BLaER1 (cell line): ENCODE results near the gene DNAJA3.

Experiments
- H3K27ac ChIP-seq: shearing (Covaris generic); formaldehyde crosslinking; 2 replicates; pipeline ENCODE4 v1.8.1; 2022
- H3K27me3 ChIP-seq: shearing (Covaris generic); formaldehyde crosslinking; 2 replicates; pipeline ENCODE4 v1.8.1; 2022
- H3K36me3 ChIP-seq: shearing (Covaris generic); formaldehyde crosslinking; 2 replicates; pipeline ENCODE4 v1.8.1; 2022
- H3K4me1 ChIP-seq: shearing (Covaris generic); formaldehyde crosslinking; 2 replicates; pipeline ENCODE4 v1.8.1; 2022
- H3K4me2 ChIP-seq: shearing (Covaris generic); formaldehyde crosslinking; 2 replicates; pipeline ENCODE4 v1.8.1; 2022
- H3K4me3 ChIP-seq: shearing (Covaris generic); formaldehyde crosslinking; 2 replicates; pipeline ENCODE4 v1.8.1; 2022
- H3K9ac ChIP-seq: shearing (Covaris generic); formaldehyde crosslinking; 2 replicates; pipeline ENCODE4 v1.8.1; 2022
- H3K9me3 ChIP-seq: shearing (Covaris generic); formaldehyde crosslinking; 2 replicates; pipeline ENCODE4 v1.8.1; 2022
- H4K20me1 ChIP-seq: shearing (Covaris generic); formaldehyde crosslinking; 2 replicates; pipeline ENCODE4 v1.8.1; 2022
- Cebpa-rat ChIP-seq: shearing (Covaris generic); IDR thresholded peaks from 2 replicates; pipeline ENCODE4 v1.8.1; 2022

Gene DNAJA3

DNA sequence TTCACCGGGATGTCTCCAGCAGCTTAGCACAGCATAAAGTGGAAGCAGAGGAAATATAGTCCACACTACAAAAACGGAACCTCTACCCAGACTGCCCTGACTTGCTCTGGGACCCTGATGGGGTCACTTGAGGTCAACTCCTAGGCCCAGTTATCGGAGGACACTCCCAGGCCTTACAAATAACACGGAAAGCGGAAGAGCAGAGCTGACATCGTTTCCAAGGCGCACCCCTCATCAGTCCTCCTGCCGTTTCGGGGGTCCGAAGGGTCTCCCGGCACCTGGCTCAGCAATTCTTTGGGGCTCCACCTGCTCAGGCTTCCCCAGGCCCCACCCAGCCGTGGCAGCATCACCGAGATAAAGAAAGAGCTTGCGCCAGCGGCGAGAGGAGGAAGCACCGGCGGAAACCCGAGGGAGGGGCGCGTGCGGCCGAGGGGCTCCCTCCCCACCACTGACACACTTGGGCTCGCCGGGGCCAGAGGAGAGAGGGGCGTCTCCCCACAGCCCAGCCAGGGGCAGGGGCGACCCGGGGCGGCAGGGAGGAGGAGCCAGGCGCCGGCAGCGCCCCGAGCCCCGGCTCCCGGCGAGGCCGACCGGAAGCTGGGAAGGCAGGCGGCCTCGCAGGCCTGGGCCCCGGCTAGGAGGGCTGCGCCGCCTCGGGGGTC lies 10.0 kb upstream of the DNAJA3 start:
- H3K9me3 ChIP-seq, result no peaks in the 10 kb centered on the region
- H4K20me1 ChIP-seq, result peaks cover 56% of the 10 kb centered on the region
- no peaks in the 10 kb centered on the region for H3K27me3 ChIP-seq
- no peak for TF ChIP-seq Cebpa-rat
- peak overlapping the region; percentile 97 for H3K27ac ChIP-seq
- H3K36me3 ChIP-seq, result peaks cover 28% of the 10 kb centered on the region
- H3K4me3 ChIP-seq, result peak overlapping the region; percentile 99
- peak overlapping the region; percentile 97 for H3K9ac ChIP-seq
- H3K4me2 ChIP-seq, result peak overlapping the region; percentile 98
- peaks cover 27% of the 10 kb centered on the region for H3K4me1 ChIP-seq

DNA sequence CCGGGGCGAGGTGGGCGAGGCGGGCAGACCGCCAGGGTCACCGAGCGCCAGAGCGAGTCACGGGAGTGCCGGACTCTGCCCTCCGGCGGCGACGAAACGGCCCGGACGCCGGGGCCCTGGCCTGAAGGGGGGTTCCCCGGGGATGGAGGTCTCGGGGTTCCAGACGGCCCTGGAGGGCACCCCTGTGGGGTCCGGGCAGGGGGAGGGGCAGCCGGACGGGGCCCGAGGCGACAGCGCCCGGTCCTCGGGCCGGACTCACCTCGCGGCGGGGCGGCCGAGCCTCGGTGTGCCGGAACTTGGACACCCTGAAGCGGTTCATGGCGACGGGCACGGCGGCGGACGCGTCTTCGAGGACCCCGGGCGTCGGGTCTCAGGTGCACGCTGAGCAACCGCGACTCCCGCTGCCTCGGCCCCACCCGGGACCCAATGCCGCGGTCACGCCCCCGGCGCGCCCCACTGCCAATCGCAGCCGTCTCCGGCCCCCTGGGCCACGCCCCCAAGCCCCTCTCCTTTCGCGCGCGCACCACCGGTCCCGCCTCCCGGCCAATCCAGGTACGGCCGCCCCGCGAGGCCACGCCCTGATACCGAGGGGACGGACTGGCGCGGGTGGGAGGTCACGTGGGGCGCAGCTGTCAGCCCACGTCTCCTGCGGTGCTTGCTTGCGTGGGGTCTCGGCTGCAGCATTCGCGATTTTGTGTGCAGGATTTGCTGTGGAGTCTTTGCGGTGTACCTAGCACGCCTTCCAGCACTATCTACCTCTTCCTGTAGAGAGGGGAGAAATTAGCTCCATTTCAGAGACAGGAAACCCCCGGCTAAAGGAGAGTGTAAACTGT lies 9.3 kb upstream of the DNAJA3 start, which contains the start of gene CORO7:
Gene CORO7, minus strand, starts transcription at position 397 of the 833 bp plus-strand sequence. Its CDS starts 78 bp downstream, at position 319.
- Histone ChIP-seq H3K4me3 (peak within 1 kb of the TSS; percentile 99), H3K4me2 (peak within 1 kb of the TSS; percentile 98), H3K27me3 (no peaks in the 10 kb centered on the region), H4K20me1 (peaks cover 48% of the 10 kb centered on the region), H3K4me1 (peaks cover 27% of the 10 kb centered on the region), H3K36me3 (peaks cover 21% of the 10 kb centered on the region), H3K27ac (peak within 1 kb of the TSS; percentile 97), H3K9ac (peak within 1 kb of the TSS; percentile 97), H3K9me3 (no peaks in the 10 kb centered on the region)
- no peak for TF ChIP-seq Cebpa-rat

DNA sequence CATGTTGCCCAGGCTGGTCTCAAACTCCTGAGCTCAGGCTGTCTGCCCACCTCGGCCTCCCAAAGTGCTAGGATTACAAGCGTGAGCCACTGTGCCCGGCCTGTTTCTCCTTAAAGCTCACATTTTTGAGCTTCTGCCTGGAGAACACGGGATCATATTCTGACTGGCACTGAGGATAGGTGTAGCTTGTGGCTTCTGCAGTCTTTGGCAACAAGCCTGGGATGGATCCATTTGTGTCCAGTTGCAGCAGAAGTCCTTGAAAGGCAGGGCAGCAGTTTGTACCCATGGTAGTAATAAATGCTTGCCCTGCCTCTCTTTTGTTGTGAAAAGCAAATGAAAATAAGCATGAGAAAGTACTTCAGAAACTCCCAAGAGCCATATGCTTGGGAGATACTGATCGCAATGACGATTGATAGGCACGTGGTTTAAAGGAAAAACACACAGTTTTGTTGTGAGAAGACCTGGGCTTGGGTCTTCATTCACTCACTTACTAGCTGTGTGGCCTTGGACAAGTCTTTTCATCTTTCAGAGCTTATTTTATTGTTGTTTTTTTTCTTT lies 6.2 kb upstream of the DNAJA3 start:
- Histone ChIP-seq H3K4me2 (no peak overlapping the region), H3K9ac (no peak overlapping the region), H3K27ac (no peak overlapping the region), H3K4me3 (no peak overlapping the region), H3K9me3 (no peaks in the 10 kb centered on the region), H3K36me3 (no peaks in the 10 kb centered on the region), H4K20me1 (peaks cover 18% of the 10 kb centered on the region), H3K4me1 (peaks cover 21% of the 10 kb centered on the region), H3K27me3 (no peaks in the 10 kb centered on the region)
- no peak for TF ChIP-seq Cebpa-rat

DNA sequence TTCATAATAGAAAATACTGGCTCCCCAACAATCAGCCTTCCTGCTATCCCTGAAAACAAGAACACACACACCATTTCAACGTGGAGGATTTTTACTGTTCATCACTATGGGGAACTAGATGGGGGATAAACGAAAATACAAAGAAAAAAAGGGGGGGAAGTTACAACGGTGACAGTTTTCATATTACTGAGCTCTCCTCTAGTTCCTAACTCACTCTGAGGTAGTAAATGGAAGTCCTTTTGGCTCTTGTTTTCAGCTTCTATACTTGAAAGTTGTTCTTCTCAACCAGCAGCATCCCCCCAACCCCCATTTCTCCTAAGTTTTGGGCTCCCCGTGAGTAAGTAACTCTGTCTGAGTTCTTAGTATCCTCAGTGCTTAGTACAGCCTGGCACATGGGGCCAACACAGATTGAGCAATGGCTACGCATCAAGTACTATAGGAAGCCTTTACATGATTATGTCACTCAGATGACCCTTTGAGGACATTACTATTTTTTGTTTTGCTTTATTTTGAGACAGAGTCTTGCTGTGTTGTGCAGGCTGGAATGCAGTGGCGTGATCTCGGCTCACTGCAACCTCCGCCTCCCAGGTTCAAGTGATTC lies 5.1 kb upstream of the DNAJA3 start:
- H3K27ac ChIP-seq, result no peak overlapping the region
- no peak overlapping the region for H3K4me2 ChIP-seq
- H3K9ac ChIP-seq, result no peak overlapping the region
- H3K4me3 ChIP-seq, result no peak overlapping the region
- peaks cover 17% of the 10 kb centered on the region for H3K4me1 ChIP-seq
- H3K36me3 ChIP-seq, result no peaks in the 10 kb centered on the region
- H3K27me3 ChIP-seq, result no peaks in the 10 kb centered on the region
- TF ChIP-seq Cebpa-rat, result no peak
- peaks cover 7% of the 10 kb centered on the region; the same call in 1 of the 2 replicates for H4K20me1 ChIP-seq
- no peaks in the 10 kb centered on the region for H3K9me3 ChIP-seq

DNA sequence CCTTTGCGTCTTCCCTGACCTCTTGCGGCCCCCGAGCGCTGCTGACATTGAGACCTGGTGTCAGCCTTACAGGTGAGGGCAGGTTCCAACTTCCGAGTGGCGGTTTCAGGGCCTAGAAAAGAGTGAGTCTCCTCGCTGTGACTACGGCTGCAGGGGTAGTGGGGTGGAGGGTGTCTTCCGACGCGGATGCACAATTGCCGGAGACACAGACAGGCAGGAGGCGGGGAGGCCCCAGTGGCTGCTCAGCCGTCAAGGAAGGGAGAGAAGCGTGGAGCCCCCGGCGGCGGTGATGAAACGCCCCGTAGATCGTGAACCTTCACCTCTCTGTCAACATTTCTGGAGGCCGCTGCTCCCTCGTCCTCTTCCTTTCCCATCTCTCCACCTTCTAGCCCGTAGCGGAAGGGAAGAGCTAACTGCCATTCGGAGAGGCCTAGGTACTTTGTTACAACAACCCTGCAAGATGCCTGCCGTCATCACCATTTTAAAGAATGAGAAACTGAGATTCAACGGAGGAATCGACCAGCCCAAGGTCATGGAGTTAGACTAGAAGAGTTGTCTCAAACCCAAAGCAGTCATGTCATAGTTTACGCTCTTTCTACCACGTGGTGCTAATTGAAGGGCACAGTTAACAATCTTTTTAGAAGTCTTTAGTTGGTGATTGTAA lies 485 bp downstream of the DNAJA3 start:
- Histone ChIP-seq H3K4me1 (peaks cover 21% of the 10 kb centered on the region), H3K9ac (peak overlapping the region; percentile 87), H3K4me3 (peak overlapping the region; percentile 89), H3K9me3 (no peaks in the 10 kb centered on the region), H4K20me1 (peaks cover 51% of the 10 kb centered on the region; the same call in 1 of the 2 replicates), H3K27ac (peak overlapping the region; percentile 93), H3K36me3 (peaks cover 35% of the 10 kb centered on the region), H3K27me3 (no peaks in the 10 kb centered on the region), H3K4me2 (peak overlapping the region; percentile 84)
- no peak for TF ChIP-seq Cebpa-rat

- H3K27ac ChIP-seq, result peak overlapping the region; percentile 93
- H3K9ac ChIP-seq, result peak overlapping the region; percentile 87
- H3K4me2 ChIP-seq, result peak overlapping the region; percentile 84
- peaks cover 58% of the 10 kb centered on the region; the same call in 1 of the 2 replicates for H4K20me1 ChIP-seq
- peaks cover 21% of the 10 kb centered on the region for H3K4me1 ChIP-seq
- no peaks in the 10 kb centered on the region for H3K27me3 ChIP-seq
- peaks cover 42% of the 10 kb centered on the region for H3K36me3 ChIP-seq
- peak overlapping the region; percentile 89 for H3K4me3 ChIP-seq
- TF ChIP-seq Cebpa-rat, result no peak
- no peaks in the 10 kb centered on the region for H3K9me3 ChIP-seq
Measured at GRCh38 chr16:4426722-4427372, 1.2 kb downstream of the DNAJA3 start.

- Histone ChIP-seq H3K4me1 (peaks cover 21% of the 10 kb centered on the region), H3K9ac (no peak overlapping the region), H3K4me2 (no peak overlapping the region), H3K4me3 (no peak overlapping the region), H3K36me3 (peaks cover 58% of the 10 kb centered on the region), H3K27me3 (no peaks in the 10 kb centered on the region), H3K27ac (no peak overlapping the region), H4K20me1 (peaks cover 71% of the 10 kb centered on the region), H3K9me3 (no peaks in the 10 kb centered on the region)
- TF ChIP-seq Cebpa-rat, result no peak
Measured at GRCh38 chr16:4428500-4428899, 2.8 kb downstream of the DNAJA3 start.

DNA sequence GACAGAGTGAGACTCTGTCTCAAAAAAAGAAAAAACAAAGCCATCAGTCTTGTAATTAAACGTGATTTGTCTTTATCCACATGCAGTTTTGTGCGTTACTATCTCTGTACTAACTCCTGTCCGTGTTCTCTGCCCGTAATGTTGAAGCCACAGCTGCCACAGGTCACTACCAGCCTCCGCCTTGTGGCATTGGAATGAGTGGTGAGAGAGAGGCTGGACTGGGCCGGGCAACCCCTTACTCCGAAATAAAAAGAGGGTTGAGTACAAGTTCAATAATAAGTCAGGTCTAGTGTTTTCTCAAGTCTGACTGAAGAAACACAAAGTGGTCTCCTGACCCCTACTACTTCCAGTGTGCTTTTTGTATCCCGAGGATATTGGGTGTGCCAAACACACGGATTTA lies 5.4 kb downstream of the DNAJA3 start:
- Histone ChIP-seq H3K27ac (no peak overlapping the region), H3K4me3 (no peak overlapping the region), H3K9me3 (no peaks in the 10 kb centered on the region), H3K27me3 (no peaks in the 10 kb centered on the region), H3K36me3 (peaks cover 83% of the 10 kb centered on the region), H3K4me1 (peaks cover 14% of the 10 kb centered on the region), H3K9ac (no peak overlapping the region), H4K20me1 (peaks cover 75% of the 10 kb centered on the region), H3K4me2 (no peak overlapping the region)
- no peak for TF ChIP-seq Cebpa-rat

DNA sequence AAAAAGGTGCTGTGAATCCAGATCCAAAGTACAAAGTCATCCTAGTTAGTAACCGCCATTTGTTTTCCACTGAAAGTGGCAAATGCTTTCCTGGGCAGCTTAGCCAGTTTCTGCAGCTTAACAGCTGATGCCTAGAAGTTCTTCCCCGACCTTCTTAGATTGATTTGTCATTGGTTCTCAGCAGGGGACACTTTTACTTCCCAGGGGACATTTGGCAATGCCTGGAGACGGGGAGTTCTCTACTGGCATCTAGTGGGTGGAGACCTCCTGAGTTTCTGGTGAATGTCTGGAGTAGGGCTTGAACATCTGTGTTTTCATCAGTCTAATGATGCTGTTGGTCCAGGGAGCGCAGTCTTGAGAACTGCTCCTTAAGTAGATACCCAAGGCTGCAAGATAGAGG lies 7.6 kb downstream of the DNAJA3 start:
- H4K20me1 ChIP-seq, result peaks cover 53% of the 10 kb centered on the region
- no peak for TF ChIP-seq Cebpa-rat
- no peaks in the 10 kb centered on the region for H3K27me3 ChIP-seq
- no peak overlapping the region for H3K27ac ChIP-seq
- H3K4me3 ChIP-seq, result no peak overlapping the region
- H3K36me3 ChIP-seq, result peaks cover 97% of the 10 kb centered on the region
- no peaks in the 10 kb centered on the region for H3K9me3 ChIP-seq
- H3K4me2 ChIP-seq, result no peak overlapping the region
- no peak overlapping the region for H3K9ac ChIP-seq
- peaks cover 13% of the 10 kb centered on the region for H3K4me1 ChIP-seq
